Endothelial cell of umbilical vein (primary cell): Measurements from ENCODE around the gene LRIF1. TPM values are rescaled to one million over a fixed set of nuclear protein-coding genes. Genes with fewer than 3 reads are reported as not detected.

Source experiments
- BruUV-seq: library from RNA; stranded (reverse); fragments of 400-500 nt; replicated peaks from 2 replicates; lab custom pipeline; 2021; lab: Mats Ljungman, UMichigan
- CTCF ChIA-PET: fragments of 300-600, 350-600 bp; sonication (Branson Sonifier 250); formaldehyde crosslinking; loops from one replicate; lab custom pipeline; 2021; ENCODE audit warnings: antibody characterized with exemption, inconsistent platforms; lab: Charles Lee
- POLR2A ChIA-PET: fragments of 300-600, 350-600 bp; sonication (Branson Sonifier 250); formaldehyde crosslinking; loops from one replicate; lab custom pipeline; 2021; ENCODE audit warnings: antibody characterized with exemption, inconsistent platforms; lab: Charles Lee
- DNase-seq: peaks from one replicate; pipeline ENCODE4 v3.0.0-alpha.2; 2011; ENCODE audit warnings: low read depth, low spot score
- FAIRE-seq: peaks from 2 replicates; lab custom pipeline; 2011; peaks lifted over from hg19 to GRCh38; lab: Jason Lieb, UNC
- H2AFZ ChIP-seq: 2 replicates; pipeline ENCODE4 v1.6.0; 2012; ENCODE audit warnings: low read depth, low read length, control low read depth, inconsistent platforms
- H3K27ac ChIP-seq: 2 replicates; pipeline ENCODE4 v1.5.1; 2011; ENCODE audit warnings: low read depth, mild to moderate bottlenecking, control low read depth, low read length, moderate library complexity; ENCODE audit not compliant: insufficient read depth
- H3K27me3 ChIP-seq, 2 experiments: 2 replicates each; pipeline versions ENCODE4 v1.6.0 to v1.6.1; 2011; ENCODE audit warnings: low read length in 2 of 2, mixed read lengths in 1 of 2; ENCODE audit not compliant: control insufficient read depth in 2 of 2, insufficient read depth in 2 of 2
- H3K36me3 ChIP-seq, 2 experiments: 2 replicates in 1 of 2; 3 replicates in 1 of 2; pipeline ENCODE4 v1.5.1; 2011; ENCODE audit warnings: low read length in 2 of 2, mild to moderate bottlenecking in 1 of 2, moderate library complexity in 1 of 2; ENCODE audit not compliant: control insufficient read depth in 2 of 2, insufficient read depth in 2 of 2; ENCODE audit errors: extremely low read depth in 1 of 2
- H3K4me1 ChIP-seq: 3 replicates; pipeline ENCODE4 v1.5.1; 2011; ENCODE audit warnings: mild to moderate bottlenecking, low read length; ENCODE audit not compliant: control insufficient read depth, insufficient read depth; ENCODE audit errors: extremely low read depth
- H3K4me2 ChIP-seq: 2 replicates; pipeline ENCODE4 v1.6.1; 2011; ENCODE audit warnings: low read length, control low read depth, mixed read lengths; ENCODE audit not compliant: insufficient read depth
- H3K4me3 ChIP-seq, 3 experiments: fragments of 200-600 bp in 1 of 3; sonication (generic), shearing (Covaris generic) in 1 of 3; replicated peaks in 1 of 3; 2 replicates each; pipeline ENCODE4 v1.5.1; 2011 to 2016; ENCODE audit warnings: control low read depth in 3 of 3, low read length in 3 of 3, mild to moderate bottlenecking in 2 of 3, inconsistent platforms in 1 of 3, low read depth in 1 of 3, moderate library complexity in 1 of 3; ENCODE audit not compliant: insufficient read depth in 1 of 3
- H3K79me2 ChIP-seq: 2 replicates; pipeline ENCODE4 v1.6.0; 2012; ENCODE audit warnings: low read length, inconsistent platforms; ENCODE audit not compliant: control insufficient read depth, insufficient read depth
- H3K9ac ChIP-seq: replicated peaks from 2 replicates; pipeline ENCODE3; 2011; ENCODE audit warnings: low read length, control low read depth; ENCODE audit not compliant: insufficient read depth; ENCODE audit errors: extremely low read depth
- H3K9me1 ChIP-seq: replicated peaks from 3 replicates; pipeline ENCODE4 v1.6.0; 2011; ENCODE audit warnings: mild to moderate bottlenecking, low read length; ENCODE audit not compliant: control insufficient read depth, insufficient read depth; ENCODE audit errors: extremely low read depth
- H3K9me3 ChIP-seq: replicated peaks from 2 replicates; pipeline ENCODE4 v1.5.1; 2012; ENCODE audit warnings: low read length, inconsistent platforms; ENCODE audit not compliant: control insufficient read depth, insufficient read depth
- H4K20me1 ChIP-seq: replicated peaks from 2 replicates; pipeline ENCODE3; 2011; ENCODE audit warnings: mild to moderate bottlenecking, low read length; ENCODE audit not compliant: control insufficient read depth, insufficient read depth; ENCODE audit errors: extremely low read depth
- EZH2 ChIP-seq: IDR thresholded peaks from 2 replicates; pipeline ENCODE4 v1.6.1; 2012; ENCODE audit warnings: borderline replicate concordance, low read depth, mild to moderate bottlenecking, moderate library complexity, low read length, inconsistent platforms; ENCODE audit not compliant: severe bottlenecking
- FOS ChIP-seq: IDR thresholded peaks from 2 replicates; pipeline ENCODE4 v1.6.1; 2011; ENCODE audit warnings: mild to moderate bottlenecking, low read length, moderate library complexity, borderline replicate concordance; ENCODE audit not compliant: insufficient read depth
- GATA2 ChIP-seq: IDR thresholded peaks from 2 replicates; pipeline ENCODE4 v1.7.0; 2011; ENCODE audit warnings: low read depth, mild to moderate bottlenecking, moderate library complexity, mixed read lengths, low read length; ENCODE audit not compliant: insufficient read length, insufficient read depth
- JUN ChIP-seq: IDR thresholded peaks from 2 replicates; pipeline ENCODE4 v1.6.1; 2011; ENCODE audit warnings: borderline replicate concordance, low read depth; ENCODE audit not compliant: insufficient read length, insufficient read depth
- MYC ChIP-seq: IDR thresholded peaks from one replicate; pipeline ENCODE4 v1.6.1; 2011; ENCODE audit warnings: mild to moderate bottlenecking, low read depth, low read length
- POLR2A ChIP-seq: IDR thresholded peaks from 2 replicates; pipeline ENCODE4 v1.6.1; 2012; ENCODE audit warnings: low read depth, mild to moderate bottlenecking, control low read depth, low read length
- POLR2AphosphoS5 ChIP-seq: IDR thresholded peaks from 2 replicates; pipeline ENCODE4 v1.6.1; 2012; ENCODE audit warnings: low read depth, mild to moderate bottlenecking, control low read depth, low read length, moderate library complexity; ENCODE audit not compliant: insufficient read depth
- dilution Hi-C: fragments of 300-500 bp; cut with MboI; formaldehyde crosslinking; loops from one replicate; pipeline ENCODE4 v1.15.0; 2019; ENCODE audit warnings: low sequenced_read_pairs; ENCODE audit not compliant: extremely low pct_ligation_motif_present
- intact Hi-C: fragments of 100-400 bp; cut with micrococcal nuclease; formaldehyde crosslinking; loops from one replicate; pipeline ENCODE4 v1.10.0; 2022
- polyA plus RNA-seq, 4 experiments: library from polyadenylated mRNA; depleted of rRNA in 3 of 4; stranded (reverse) in 3 of 4; unstranded in 1 of 4; fragments of >200 nt; gene quantifications; 2 replicates each; pipeline versions ENCODE4 v1.2.1 to v1.2.3, GENCODE V29; 2011 to 2012; ENCODE audit warnings: missing spikeins in 1 of 4
- total RNA-seq: library from RNA; stranded (reverse); gene quantifications from 2 replicates; pipeline ENCODE4 v1.2.3, GENCODE V29; 2021
- TF ChIP-seq, protein P1 (sequence below): IDR thresholded peaks from 2 replicates; pipeline ENCODE4 v1.6.1; 2011; ENCODE audit not compliant: insufficient read depth, insufficient read length
- TF ChIP-seq, protein P2 (sequence below), 2 donors: IDR thresholded peaks; 1 replicate in 1 of 2; 2 replicates in 1 of 2; pipeline ENCODE4 v1.5.1; 2011; ENCODE audit warnings: low read length in 2 of 2, mild to moderate bottlenecking in 2 of 2, moderate library complexity in 2 of 2, control low read depth in 1 of 2, inconsistent platforms in 1 of 2, low read depth in 1 of 2; ENCODE audit not compliant: insufficient read depth in 1 of 2; ENCODE audit errors: extremely low read depth in 1 of 2

LRIF1 gene
- total and polyA plus RNA-seq, 2 donors (not counting 3 experiments of a cell fraction or from before 2014, with no cell fraction given): 3.5 to 13.0 TPM

DNA sequence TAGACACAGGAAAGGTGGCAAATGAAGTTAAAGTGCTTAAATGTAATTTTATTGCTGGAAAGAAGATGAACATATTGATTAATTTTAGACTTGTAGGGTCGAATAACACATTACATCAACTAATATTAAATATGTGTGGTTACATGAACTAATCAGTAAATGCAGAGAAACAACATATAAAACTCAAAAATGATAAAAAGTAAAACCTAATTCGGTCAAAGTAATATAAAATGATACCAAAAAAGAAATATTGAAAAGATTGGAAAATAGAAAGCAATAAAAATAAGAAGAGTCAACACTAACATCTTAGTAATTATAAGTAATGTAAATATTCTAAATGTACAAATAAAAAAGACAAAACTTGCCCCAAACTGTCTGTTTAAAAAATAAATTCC is 47.5 kb downstream of the LRIF1 start:
- Histone ChIP-seq H3K4me2 (no peak overlapping the region), H3K79me2 (no peaks in the 10 kb centered on the region), H3K36me3 (no peaks in the 10 kb centered on the region), H3K9me1 (no peaks in the 10 kb centered on the region), H3K27ac (no peak overlapping the region), H3K4me3 (no peak overlapping the region), H3K4me1 (no peaks in the 10 kb centered on the region), H3K27me3 (no peaks in the 10 kb centered on the region), H4K20me1 (no peaks in the 10 kb centered on the region), H3K9me3 (no peaks in the 10 kb centered on the region), H3K9ac (no peak overlapping the region), H2AFZ (no peak overlapping the region)
- intact Hi-C loops (no loop called here), dilution Hi-C loops (no loop called here)
- no TSS peak for BruUV-seq
- FAIRE-seq (no peak), DNase-seq (no peak)
- no peak for TF ChIP-seq EZH2
- CTCF ChIA-PET: interaction anchor here (1.5 kb wide), 1 partner anchor 9 kb away, joined by 3 read pairs; no protein-coding TSS in a partner anchor
- POLR2A ChIA-PET: no interaction called here

DNA sequence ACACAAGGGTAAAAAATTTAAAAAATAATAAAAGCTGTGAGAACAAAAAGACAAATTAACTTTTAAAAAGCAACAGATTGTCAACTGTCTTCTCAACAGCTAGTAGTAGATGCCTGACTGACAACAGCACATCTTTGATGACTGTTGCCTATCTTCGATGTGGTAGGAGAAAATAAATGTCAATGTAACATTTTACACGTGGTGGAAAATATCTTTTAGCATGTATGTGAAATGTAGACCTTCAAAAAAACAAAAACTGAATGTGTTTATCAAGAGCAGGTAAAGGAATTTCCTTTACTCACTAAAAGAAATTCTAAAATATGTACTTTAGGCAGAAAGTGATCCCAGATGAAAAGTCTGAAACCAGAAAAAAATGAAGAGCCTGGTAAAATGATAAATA is 47.9 kb downstream of the LRIF1 start:
- Histone ChIP-seq H3K4me2 (no peak overlapping the region), H3K9me3 (no peaks in the 10 kb centered on the region), H4K20me1 (no peaks in the 10 kb centered on the region), H3K9me1 (no peaks in the 10 kb centered on the region), H3K4me1 (no peaks in the 10 kb centered on the region), H3K27me3 (no peaks in the 10 kb centered on the region), H2AFZ (no peak overlapping the region), H3K36me3 (no peaks in the 10 kb centered on the region), H3K79me2 (no peaks in the 10 kb centered on the region), H3K9ac (no peak overlapping the region), H3K4me3 (no peak overlapping the region), H3K27ac (no peak overlapping the region)
- intact Hi-C loops: no loop called here
- TF ChIP-seq, protein P1, sequence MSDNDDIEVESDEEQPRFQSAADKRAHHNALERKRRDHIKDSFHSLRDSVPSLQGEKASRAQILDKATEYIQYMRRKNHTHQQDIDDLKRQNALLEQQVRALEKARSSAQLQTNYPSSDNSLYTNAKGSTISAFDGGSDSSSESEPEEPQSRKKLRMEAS: no peak
- TF ChIP-seq FOS: no peak
- no peak for TF ChIP-seq EZH2
- no peak for TF ChIP-seq JUN
- TF ChIP-seq GATA2: no peak
- TF ChIP-seq, protein P2, sequence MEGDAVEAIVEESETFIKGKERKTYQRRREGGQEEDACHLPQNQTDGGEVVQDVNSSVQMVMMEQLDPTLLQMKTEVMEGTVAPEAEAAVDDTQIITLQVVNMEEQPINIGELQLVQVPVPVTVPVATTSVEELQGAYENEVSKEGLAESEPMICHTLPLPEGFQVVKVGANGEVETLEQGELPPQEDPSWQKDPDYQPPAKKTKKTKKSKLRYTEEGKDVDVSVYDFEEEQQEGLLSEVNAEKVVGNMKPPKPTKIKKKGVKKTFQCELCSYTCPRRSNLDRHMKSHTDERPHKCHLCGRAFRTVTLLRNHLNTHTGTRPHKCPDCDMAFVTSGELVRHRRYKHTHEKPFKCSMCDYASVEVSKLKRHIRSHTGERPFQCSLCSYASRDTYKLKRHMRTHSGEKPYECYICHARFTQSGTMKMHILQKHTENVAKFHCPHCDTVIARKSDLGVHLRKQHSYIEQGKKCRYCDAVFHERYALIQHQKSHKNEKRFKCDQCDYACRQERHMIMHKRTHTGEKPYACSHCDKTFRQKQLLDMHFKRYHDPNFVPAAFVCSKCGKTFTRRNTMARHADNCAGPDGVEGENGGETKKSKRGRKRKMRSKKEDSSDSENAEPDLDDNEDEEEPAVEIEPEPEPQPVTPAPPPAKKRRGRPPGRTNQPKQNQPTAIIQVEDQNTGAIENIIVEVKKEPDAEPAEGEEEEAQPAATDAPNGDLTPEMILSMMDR (IDR thresholded peaks at IDR 0.05; ENCODE audit: extremely low read depth in 1 of 2, insufficient read depth in 1 of 2, low read depth in 1 of 2, low read length in 2 of 2): no peak
- TF ChIP-seq POLR2AphosphoS5: no peak
- no peak for TF ChIP-seq MYC
- no peak for TF ChIP-seq POLR2A
- dilution Hi-C loops: no loop called here
- ChIA-PET CTCF (no interaction called here), POLR2A (no interaction called here)
- FAIRE-seq (no peak), DNase-seq (no peak)
- no TSS peak for BruUV-seq
